GM12872 (cell line): ENCODE results near the gene BRD1.

Experiments used
- CTCF ChIP-seq: IDR thresholded peaks from 3 replicates; pipeline ENCODE4 v1.5.1; 2011; ENCODE audit warnings: low read depth, mild to moderate bottlenecking, low read length, moderate library complexity; ENCODE audit not compliant: insufficient read depth

BRD1 gene

GRCh38 chr22:49792107-49792506 is 35.6 kb downstream of the BRD1 start:
- no peak for TF ChIP-seq CTCF

GRCh38 chr22:49791682-49792081 is 36.0 kb downstream of the BRD1 start:
- no peak for TF ChIP-seq CTCF

GRCh38 chr22:49790912-49791311 is 36.8 kb downstream of the BRD1 start:
- TF ChIP-seq CTCF, result no peak

- TF ChIP-seq CTCF, result no peak
Measured at GRCh38 chr22:49789289-49790141, 38.2 kb downstream of the BRD1 start.

- TF ChIP-seq CTCF, result no peak
Measured at GRCh38 chr22:49788504-49788903, 39.2 kb downstream of the BRD1 start.

GRCh38 chr22:49787861-49788260 is 39.8 kb downstream of the BRD1 start:
- no peak for TF ChIP-seq CTCF

- TF ChIP-seq CTCF, result no peak
Measured at GRCh38 chr22:49786976-49787706, 40.5 kb downstream of the BRD1 start.
